NCI-H187 treated with DMSO at 0.1 percent for 48 hours (cell line): ENCODE measurements around the gene GALE.
"Not testable (repeated sequence)": the region's sequence is repeated elsewhere in the genome, so short reads cannot be mapped to it uniquely, and the experiment has no call there.

Source experiments
- DNase-seq: peaks from one replicate; lab custom pipeline; 2025; lab: John Stamatoyannopoulos, UW

Gene GALE

DNA sequence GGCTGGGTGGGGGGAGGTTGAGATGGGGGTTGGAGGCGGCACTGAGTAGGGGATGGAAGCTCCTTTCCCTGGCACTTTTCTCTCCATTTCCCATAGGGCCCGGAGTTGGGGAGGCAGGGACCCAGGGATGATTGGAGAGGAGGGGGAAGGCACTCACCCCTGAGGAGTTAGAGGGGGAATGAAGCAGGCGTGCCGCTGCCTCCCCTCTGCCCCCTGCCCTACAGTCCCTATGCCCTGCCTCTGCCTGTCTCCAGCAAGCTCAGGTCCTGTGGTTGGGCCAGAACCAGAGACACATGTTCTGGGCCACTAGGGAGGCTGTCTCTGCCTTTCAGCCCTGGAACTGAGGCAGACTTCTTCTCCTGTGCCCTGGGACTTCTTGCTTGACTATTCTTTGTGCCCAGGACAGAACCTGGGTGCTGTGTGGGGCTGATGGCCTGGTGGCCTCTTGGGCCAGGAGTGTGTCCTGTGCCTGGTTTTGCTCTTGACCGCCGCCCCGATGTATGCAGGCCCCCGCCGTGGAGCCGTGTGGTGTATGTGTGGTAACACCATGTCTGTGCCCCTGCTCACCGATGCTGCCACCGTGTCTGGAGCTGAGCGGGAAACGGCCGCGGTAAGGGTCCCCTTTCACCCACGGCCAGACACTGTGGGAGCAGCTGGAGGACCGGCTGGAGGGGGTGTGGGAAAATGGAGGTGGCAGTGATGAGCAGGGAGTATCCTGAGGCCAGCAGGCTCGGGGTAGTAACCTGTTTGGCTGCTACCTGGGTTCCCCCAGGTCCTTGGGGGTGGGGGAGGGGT is 8.2 kb downstream of the GALE start:
- no peak for DNase-seq

DNA sequence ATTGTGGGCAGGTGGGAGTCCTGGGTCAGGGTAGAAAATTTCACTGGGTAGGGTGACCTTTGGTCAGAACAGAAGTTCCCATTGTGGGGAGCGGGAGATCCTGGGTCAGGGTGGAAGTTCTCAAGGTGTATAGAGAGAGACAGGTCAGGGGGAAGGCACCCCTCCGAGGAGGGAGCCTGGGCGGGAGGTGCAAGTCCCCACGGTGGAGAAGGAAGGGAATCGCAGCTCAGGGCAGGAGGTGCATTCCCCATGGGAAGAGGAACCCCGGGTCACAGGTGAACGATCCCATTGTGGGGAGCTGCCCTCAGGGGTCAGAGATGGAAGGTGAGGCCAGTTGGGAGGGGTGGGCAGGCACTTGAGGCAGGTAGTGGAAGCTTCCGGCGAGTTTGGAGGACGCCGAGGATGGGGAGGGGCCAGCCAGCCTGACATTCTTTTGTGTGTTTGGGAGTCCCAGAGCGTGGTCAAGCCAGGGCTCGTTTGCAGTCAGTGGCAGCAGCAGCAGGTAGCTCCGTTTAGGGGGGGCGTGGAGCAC is 9.0 kb downstream of the GALE start:
- no peak for DNase-seq

- DNase-seq, result peak; percentile 54
These were observed 9.6 kb downstream of the GALE start, which contains the start of gene LYPLA2 for GRCh38 chr1:23790696-23791515. Gene LYPLA2, plus strand, starts transcription at chr1:23791145. Its CDS starts 1,538 bp downstream, at chr1:23792683.

DNA sequence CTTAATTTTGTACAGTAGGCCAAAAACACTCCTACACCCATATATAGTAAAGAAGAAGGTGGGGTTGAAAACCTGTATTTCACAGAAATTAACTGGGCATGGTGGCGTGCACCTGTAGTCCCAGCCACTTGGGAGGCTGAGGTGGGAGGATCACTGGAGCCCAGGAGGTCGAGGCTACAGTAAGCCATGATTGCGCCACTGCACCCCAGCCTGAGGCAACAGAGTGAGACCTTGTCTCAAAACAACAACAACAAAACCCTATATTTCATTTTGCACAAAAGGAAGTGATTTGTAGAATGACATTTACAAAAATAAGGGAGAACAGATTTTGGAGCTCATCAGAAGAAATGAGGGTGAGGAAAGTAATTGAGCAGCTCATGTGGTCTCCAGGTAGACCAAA is 11.9 kb downstream of the GALE start:
- no peak for DNase-seq

DNA sequence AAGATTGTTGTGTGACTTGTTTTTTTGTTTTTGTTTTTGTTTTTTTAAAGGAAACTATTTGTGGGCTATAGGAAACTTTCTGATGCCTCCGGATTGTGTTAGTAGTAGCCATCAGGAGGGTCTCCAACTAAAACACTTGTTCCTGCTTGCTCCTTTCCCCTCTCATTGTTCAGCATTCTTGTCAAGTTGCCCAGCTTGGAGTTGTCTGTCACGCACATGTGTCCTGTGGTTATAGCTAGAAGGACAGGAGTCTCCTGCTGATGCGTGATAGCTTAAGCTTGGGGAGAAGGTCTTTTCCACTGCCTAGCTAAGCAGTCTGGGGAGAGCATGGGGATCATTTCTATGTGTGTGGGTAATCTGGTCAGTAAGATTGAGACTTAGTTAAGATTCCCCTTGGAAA is 12.9 kb downstream of the GALE start:
- no peak for DNase-seq

DNA sequence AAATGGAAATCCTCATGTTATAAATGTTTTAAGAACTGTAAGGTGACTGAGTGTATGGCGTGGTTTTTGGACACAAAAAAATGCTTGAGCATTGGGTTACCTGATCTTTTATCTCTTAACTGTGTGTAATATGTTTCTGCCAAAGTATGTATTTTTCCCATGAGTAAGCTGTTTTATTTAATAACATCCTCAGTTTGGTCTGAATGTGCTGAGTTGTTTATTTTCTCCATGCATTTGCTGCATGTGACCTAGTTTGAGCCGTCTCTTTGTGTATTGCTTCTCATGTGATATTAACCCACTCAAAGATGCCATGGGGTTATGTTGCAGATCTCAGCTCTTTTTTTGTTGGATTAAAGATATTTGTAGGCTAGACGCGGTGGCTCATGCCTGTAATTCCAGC is 15.7 kb downstream of the GALE start:
- no peak for DNase-seq

DNA sequence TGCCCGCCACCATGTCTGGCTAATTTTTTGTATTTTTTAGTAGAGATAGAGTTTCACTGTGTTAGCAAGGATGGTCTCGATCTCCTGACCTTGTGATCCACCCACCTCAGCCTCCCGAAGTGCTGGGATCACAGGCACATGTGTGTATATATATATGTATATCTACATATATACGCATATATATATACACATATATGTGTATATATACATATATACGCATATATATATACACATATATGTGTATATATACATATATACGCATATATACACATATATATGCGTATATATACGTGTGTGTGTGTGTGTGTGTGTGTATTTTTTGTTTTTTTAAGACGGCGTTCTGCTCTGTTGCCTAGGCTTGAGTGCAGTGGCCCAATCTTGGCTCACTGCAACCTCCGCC is 17.4 kb downstream of the GALE start:
- not testable (repeated sequence) for DNase-seq

GRCh38 chr1:23779826-23780371 is 20.7 kb downstream of the GALE start:
- no peak for DNase-seq

- peak; percentile 13 for DNase-seq
These were observed 22.4 kb downstream of the GALE start, which contains the start of gene PITHD1 for GRCh38 chr1:23777979-23778814. Gene PITHD1, plus strand, starts transcription at chr1:23778418. Its CDS starts 98 bp downstream, at chr1:23778516.

- DNase-seq, result no peak
These were observed 24.3 kb downstream of the GALE start for GRCh38 chr1:23776217-23776616.

DNA sequence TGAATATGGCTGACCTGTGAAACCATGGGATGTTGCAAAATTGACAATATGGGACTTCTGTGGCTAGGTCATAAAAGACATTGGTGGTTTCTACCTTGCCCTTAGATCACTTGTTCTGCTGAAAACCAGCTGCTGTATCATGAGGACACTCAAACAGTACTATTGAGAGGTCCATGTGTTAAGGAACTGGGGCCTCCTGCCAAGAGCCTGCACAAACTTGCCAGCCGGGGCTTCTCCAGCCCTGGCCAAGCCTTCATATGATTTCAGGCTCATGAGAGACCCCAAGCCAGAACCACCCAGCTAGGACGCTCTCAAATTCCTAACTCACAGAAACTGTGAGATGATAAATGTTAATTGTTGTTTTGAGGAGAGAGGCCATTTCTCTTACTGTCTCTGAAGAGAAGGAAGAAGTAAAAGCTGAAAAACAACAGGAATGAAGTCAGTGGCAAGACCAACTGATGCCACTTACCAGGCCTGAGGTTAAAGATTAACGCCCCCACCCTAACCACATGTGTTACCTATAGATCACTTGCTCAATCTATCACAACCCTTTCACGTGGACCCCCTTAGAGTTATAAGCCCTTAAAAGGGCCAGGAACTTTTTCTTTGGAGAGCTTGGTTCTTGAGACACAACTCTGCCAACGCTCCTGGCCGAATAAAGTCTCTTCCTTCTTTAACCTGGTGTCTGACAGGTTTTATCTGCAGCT is 26.2 kb downstream of the GALE start:
- DNase-seq, result no peak

GRCh38 chr1:23772854-23773242 is 27.7 kb downstream of the GALE start:
- DNase-seq, result no peak

DNA sequence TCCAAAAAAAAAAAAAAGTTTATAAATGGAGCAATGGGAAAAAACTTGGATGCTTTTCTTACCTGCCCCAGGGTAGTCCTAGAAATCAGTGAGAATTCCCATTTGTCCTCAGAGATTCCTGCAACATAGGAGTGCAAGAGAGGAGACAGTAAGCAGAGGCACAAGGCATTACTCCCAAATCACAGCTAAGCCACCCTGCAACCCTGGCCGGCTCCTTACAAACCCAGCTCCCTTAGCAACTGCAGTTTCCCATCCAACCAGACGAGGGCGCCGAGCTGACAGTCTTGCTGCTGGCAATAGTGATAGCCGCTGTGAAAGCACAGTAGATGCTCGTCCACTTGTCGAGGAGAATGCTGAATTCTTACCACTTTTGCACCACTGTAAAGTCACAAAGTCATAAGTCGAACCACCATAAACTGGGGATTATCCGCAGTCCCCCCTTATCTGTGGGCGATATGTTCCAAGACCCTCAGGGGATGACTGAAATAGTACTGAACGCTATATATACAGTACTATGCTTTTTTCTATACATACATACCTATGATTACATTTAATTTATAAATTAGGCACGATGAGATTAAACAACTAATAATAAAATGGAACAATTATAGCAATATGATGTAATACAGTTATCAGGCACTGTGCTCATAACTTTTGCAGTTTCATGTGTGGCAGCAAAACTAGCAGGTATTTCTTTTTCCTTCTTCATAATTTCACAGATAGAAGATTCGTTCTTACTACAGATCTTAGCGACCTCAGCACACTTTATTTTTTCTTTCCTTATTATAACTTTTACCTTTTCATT is 28.3 kb downstream of the GALE start:
- DNase-seq, result peak; percentile 27

GRCh38 chr1:23768733-23769132 is 31.8 kb downstream of the GALE start:
- no peak for DNase-seq

DNA sequence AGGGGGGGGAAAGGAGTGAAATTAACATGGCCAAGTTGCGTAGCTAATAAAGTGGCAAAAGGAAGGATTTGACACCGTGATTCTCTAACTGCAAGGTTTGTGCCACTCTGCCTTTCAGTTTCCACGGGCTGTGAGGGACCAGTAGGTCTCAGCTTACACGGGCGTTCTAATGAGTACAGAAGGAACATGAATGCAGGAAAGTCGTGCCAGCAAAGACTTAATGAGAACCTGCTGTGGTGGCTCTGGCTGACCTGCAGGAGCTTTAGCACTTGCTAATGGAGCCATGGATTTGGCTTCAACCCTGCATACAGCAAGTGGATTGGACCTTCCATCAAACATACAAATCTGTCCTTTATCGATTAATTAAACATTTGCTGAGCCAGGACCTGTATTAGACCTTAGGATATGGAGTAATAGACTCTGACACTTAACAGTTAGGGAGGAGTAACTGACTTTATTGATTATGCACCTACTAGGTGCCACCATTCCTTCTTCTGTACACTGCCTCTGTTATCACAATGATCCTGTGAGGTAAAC is 37.4 kb downstream of the GALE start:
- no peak for DNase-seq

- DNase-seq, result no peak
These were observed 41.3 kb downstream of the GALE start for GRCh38 chr1:23759277-23759676.

DNA sequence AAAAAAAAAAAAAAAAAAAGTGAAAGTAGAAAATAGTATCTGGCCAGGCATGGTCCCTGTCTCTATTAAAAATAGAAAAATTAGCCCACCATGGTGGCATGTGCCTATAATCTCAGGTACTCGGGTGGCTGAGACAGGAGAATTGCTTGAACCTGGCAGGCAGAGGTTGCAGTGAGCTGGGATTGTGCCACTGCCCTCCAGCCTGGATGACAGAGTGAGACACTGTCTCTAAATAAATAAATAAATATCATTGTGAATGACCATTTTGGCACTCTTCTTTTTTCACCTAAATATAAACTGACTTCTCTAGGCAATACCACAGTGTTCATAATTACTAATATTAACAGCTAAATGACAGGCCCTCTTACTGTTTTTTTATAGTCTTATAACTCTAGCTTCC is 42.7 kb downstream of the GALE start:
- no peak for DNase-seq

GRCh38 chr1:23756676-23757075 is 43.9 kb downstream of the GALE start:
- no peak for DNase-seq

GRCh38 chr1:23752909-23753308 is 47.6 kb downstream of the GALE start:
- DNase-seq, result no peak

DNA sequence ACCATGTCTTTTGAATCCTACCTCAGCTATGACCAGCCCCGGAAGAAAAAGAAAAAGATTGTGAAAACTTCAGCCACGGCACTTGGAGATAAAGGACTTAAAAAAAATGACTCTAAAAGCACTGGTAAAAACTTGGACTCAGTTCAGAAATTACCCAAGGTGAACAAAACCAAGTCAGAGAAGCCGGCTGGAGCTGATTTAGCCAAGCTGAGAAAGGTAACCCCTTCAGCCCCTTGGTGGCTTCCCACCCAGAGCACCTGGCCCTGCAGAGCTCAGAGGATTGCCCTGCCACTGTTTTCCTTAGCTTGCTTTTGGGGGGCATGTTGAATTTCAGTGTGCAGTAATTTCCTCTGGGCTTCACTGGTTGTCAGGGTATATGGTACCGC is 48.7 kb downstream of the GALE start:
- DNase-seq, result no peak
